ENCODE measurements around the gene TKT. TPM values are rescaled to one million over a fixed set of nuclear protein-coding genes. Genes with fewer than 3 reads are reported as not detected.

TKT gene
- total and polyA plus RNA-seq, 2 of the 8 experiments (the other 6 are each of a cell fraction or from before 2014, with no cell fraction given): 418 to 986 TPM

- Histone ChIP-seq H2BK12ac (ENCODE audit: low read depth, low read length) (no peak overlapping the region), H3K36me3 (ENCODE audit: control insufficient read depth in 2 of 4, insufficient read depth in 4 of 4, low read length in 3 of 4) (no peaks in the 10 kb centered on the region), H2AK5ac (ENCODE audit: low read depth, low read length) (no peak overlapping the region), H3K79me1 (ENCODE audit: low read depth, low read length) (no peaks in the 10 kb centered on the region), H2BK120ac (replicated peaks; ENCODE audit: low read depth, low read length) (peak overlapping the region; percentile 71), H4K8ac (ENCODE audit: extremely low read depth, insufficient read depth, low read length) (no peak overlapping the region), H3K56ac (replicated peaks; ENCODE audit: insufficient read length, low read depth, low read length) (no peak overlapping the region), H2AFZ (ENCODE audit: low read length) (no peak overlapping the region), H4K91ac (replicated peaks; ENCODE audit: insufficient read length, low read length) (peak overlapping the region; percentile 40), H3K9me3 (ENCODE audit: insufficient read depth in 2 of 2, low read depth in 1 of 2, low read length in 1 of 2) (no peaks in the 10 kb centered on the region), H4K20me1 (replicated peaks in 1 of 2; ENCODE audit: control insufficient read depth in 1 of 2, insufficient read depth in 2 of 2, low read length in 2 of 2) (no peaks in the 10 kb centered on the region), H3K14ac (ENCODE audit: insufficient read length) (no peak overlapping the region), H3K27me3 (replicated peaks in 1 of 4; ENCODE audit: control insufficient read depth in 3 of 4, extremely low read depth in 1 of 4, insufficient read depth in 3 of 4, low read length in 3 of 4) (no peaks in the 10 kb centered on the region), H3K4me2 (ENCODE audit: insufficient read depth in 1 of 2, low read depth in 2 of 2, low read length in 2 of 2) (no peak overlapping the region), H3K23me2 (ENCODE audit: low read depth, low read length) (no peaks in the 10 kb centered on the region), H2BK15ac (ENCODE audit: low read length) (no peak overlapping the region), H3K18ac (ENCODE audit: extremely low read depth, low read length) (no peak overlapping the region), H3K79me2 (ENCODE audit: control insufficient read depth in 1 of 2, insufficient read depth in 2 of 2, low read length in 2 of 2) (no peaks in the 10 kb centered on the region), H3K9ac (replicated peaks in 1 of 4; ENCODE audit: extremely low read depth in 1 of 4, low read depth in 3 of 4, low read length in 3 of 4) (no peak overlapping the region), H3K27ac (ENCODE audit: low read depth, low read length) (no peak overlapping the region), H3K4ac (replicated peaks; ENCODE audit: insufficient read length, low read depth, low read length) (no peak overlapping the region), H2BK5ac (ENCODE audit: low read depth, low read length) (no peak overlapping the region), H4K5ac (ENCODE audit: insufficient read length, low read depth, low read length) (no peak overlapping the region), H3K4me3 (ENCODE audit: extremely low read depth in 1 of 4, insufficient read depth in 2 of 4, low read depth in 3 of 4, low read length in 4 of 4) (no peak overlapping the region), H3K4me1 (replicated peaks in 1 of 4; ENCODE audit: control insufficient read depth in 3 of 4, insufficient read depth in 4 of 4, low read length in 3 of 4) (peaks cover 0 to 9% (median 5%) of the 10 kb centered on the region in 4 experiments; a peak in 5 of 7 replicates), H2BK20ac (ENCODE audit: low read length) (peak overlapping the region; percentile 61; the same call in 1 of the 2 replicates), H3K23ac (ENCODE audit: insufficient read length) (no peak overlapping the region)
- ChIA-PET CTCF (ENCODE audit: partially characterized antibody) (interaction anchor here (0.6 kb wide), 1 partner anchor 38 kb away, joined by 3 read pairs; no protein-coding TSS in a partner anchor), POLR2A (ENCODE audit: partially characterized antibody) (interaction anchor here (1.0 kb wide), 1 partner anchor 22 kb away, joined by 3 read pairs; no protein-coding TSS in a partner anchor)
- DNase-seq (ENCODE audit: low read depth in 1 of 2, low spot score in 2 of 2) (no peak), FAIRE-seq (no peak)
- TF ChIP-seq RFX5 (IDR thresholded peaks at IDR 0.05; ENCODE audit: borderline replicate concordance, low read depth, low read length): no peak
- no peak for TF ChIP-seq CREB1 (IDR thresholded peaks at IDR 0.05)
- TF ChIP-seq SIN3A (conservative IDR thresholded peaks at IDR 0.05 in 1 of 2, IDR thresholded peaks at IDR 0.05 in 1 of 2; ENCODE audit: low read depth in 1 of 2, low read length in 2 of 2): no peak
- no peak for TF ChIP-seq KDM4A (IDR thresholded peaks at IDR 0.05; ENCODE audit: low read depth, low read length, severe bottlenecking)
Observed at GRCh38 chr3:53267766-53268165, 11.9 kb upstream of the TKT start.

Data from H1 (cell line).